ENCODE results near the gene C1orf232. TPM values are rescaled to one million over a fixed set of nuclear protein-coding genes. Genes with fewer than 3 reads are reported as not detected.

The C1orf232 gene
- total and polyA plus RNA-seq, 9 of the 15 experiments (the other 6 are each of a cell fraction or from before 2014, with no cell fraction given) = not detected

- TF ChIP-seq MIER1 (IDR thresholded peaks at IDR 0.05; ENCODE audit: low read depth) (no peak), SIN3A (IDR thresholded peaks at IDR 0.05; ENCODE audit: borderline replicate concordance in 2 of 2, control insufficient read depth in 1 of 2, low read depth in 2 of 2, low read length in 2 of 2) (peak in 1 of 2 experiments; percentile 35; a peak in 1 of 4 replicates), KDM4B (IDR thresholded peaks at IDR 0.05; ENCODE audit: borderline replicate concordance in 2 of 2, low read depth in 1 of 2) (no peak), ELF4 (CRISPR knock-in tag; IDR thresholded peaks at IDR 0.05) (peak; percentile 28; the same call in 1 of the 2 replicates), MYC (IDR thresholded peaks at IDR 0.05; ENCODE audit: low read depth, low read length) (no peak), MYC (CRISPR knock-in tag; IDR thresholded peaks at IDR 0.05; ENCODE audit: borderline replicate concordance, low read depth) (peak; percentile 76; the same call in 1 of the 2 replicates), ZKSCAN1 (IDR thresholded peaks at IDR 0.05; ENCODE audit: low read depth, low read length) (no peak), ZBTB17 (CRISPR knock-in tag; IDR thresholded peaks at IDR 0.05) (0 out of 2 replicates have a peak, but pooled peaks have one; percentile 46), FOS (IDR thresholded peaks at IDR 0.05; ENCODE audit: extremely low read depth, insufficient read length) (no peak), ZNF655 (CRISPR knock-in tag; IDR thresholded peaks at IDR 0.05) (0 out of 2 replicates have a peak, but pooled peaks have one; percentile 30), FOSL1 (tag; conservative IDR thresholded peaks at IDR 0.05) (no peak), NFRKB (IDR thresholded peaks at IDR 0.05; ENCODE audit: low read depth) (peak; percentile 96), FOXM1 (IDR thresholded peaks at IDR 0.05; ENCODE audit: low read depth) (no peak), FOXM1 (CRISPR knock-in tag; IDR thresholded peaks at IDR 0.05; ENCODE audit: low read depth) (no peak), RBM14 (IDR thresholded peaks at IDR 0.05; ENCODE audit: borderline replicate concordance, insufficient read depth, low read depth, low read length) (no peak), ZNF184 (CRISPR knock-in tag; IDR thresholded peaks at IDR 0.05) (no peak), NR3C1 (CRISPR knock-in tag; IDR thresholded peaks at IDR 0.05) (no peak), PTTG1 (tag; IDR thresholded peaks at IDR 0.05; ENCODE audit: low read depth) (peak; percentile 58), NFYB (IDR thresholded peaks at IDR 0.05; ENCODE audit: extremely low read depth, insufficient read length) (no peak), SMARCE1 (IDR thresholded peaks at IDR 0.05) (no peak), ZNF146 (CRISPR knock-in tag; IDR thresholded peaks at IDR 0.05; ENCODE audit: unreplicated experiment) (no peak)
- TF ChIP-seq, protein P1, sequence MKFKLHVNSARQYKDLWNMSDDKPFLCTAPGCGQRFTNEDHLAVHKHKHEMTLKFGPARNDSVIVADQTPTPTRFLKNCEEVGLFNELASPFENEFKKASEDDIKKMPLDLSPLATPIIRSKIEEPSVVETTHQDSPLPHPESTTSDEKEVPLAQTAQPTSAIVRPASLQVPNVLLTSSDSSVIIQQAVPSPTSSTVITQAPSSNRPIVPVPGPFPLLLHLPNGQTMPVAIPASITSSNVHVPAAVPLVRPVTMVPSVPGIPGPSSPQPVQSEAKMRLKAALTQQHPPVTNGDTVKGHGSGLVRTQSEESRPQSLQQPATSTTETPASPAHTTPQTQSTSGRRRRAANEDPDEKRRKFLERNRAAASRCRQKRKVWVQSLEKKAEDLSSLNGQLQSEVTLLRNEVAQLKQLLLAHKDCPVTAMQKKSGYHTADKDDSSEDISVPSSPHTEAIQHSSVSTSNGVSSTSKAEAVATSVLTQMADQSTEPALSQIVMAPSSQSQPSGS (CRISPR knock-in tag; IDR thresholded peaks at IDR 0.05) = no peak
- TF ChIP-seq, protein P2, sequence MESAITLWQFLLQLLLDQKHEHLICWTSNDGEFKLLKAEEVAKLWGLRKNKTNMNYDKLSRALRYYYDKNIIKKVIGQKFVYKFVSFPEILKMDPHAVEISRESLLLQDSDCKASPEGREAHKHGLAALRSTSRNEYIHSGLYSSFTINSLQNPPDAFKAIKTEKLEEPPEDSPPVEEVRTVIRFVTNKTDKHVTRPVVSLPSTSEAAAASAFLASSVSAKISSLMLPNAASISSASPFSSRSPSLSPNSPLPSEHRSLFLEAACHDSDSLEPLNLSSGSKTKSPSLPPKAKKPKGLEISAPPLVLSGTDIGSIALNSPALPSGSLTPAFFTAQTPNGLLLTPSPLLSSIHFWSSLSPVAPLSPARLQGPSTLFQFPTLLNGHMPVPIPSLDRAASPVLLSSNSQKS (CRISPR knock-in tag; IDR thresholded peaks at IDR 0.05) = 0 out of 2 replicates have a peak, but pooled peaks have one; percentile 44
- TF ChIP-seq, protein P3, sequence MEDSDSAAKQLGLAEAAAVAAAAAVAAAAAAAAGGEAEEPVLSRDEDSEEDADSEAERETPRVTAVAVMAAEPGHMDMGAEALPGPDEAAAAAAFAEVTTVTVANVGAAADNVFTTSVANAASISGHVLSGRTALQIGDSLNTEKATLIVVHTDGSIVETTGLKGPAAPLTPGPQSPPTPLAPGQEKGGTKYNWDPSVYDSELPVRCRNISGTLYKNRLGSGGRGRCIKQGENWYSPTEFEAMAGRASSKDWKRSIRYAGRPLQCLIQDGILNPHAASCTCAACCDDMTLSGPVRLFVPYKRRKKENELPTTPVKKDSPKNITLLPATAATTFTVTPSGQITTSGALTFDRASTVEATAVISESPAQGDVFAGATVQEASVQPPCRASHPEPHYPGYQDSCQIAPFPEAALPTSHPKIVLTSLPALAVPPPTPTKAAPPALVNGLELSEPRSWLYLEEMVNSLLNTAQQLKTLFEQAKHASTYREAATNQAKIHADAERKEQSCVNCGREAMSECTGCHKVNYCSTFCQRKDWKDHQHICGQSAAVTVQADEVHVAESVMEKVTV (CRISPR knock-in tag; IDR thresholded peaks at IDR 0.05) = 0 out of 2 replicates have a peak, but pooled peaks have one; percentile 4
Measured at GRCh38 chr1:26125946-26126320, 42.8 kb downstream of the C1orf232 start (continued).
